BE2C (cell line): ENCODE data around the gene CSF3R.

ENCODE experiments used
- DNase-seq: peaks from one replicate; pipeline ENCODE4 v3.0.0-alpha.2; 2020
- H3K27me3 ChIP-seq: fragments of 250-450 bp; sonication (Bioruptor Pico); 2 replicates; pipeline ENCODE4 v1.5.1; 2020; ENCODE audit warnings: mild to moderate bottlenecking
- H3K36me3 ChIP-seq: fragments of 250-450 bp; sonication (Bioruptor Pico); 2 replicates; pipeline ENCODE4 v1.5.1; 2020; ENCODE audit warnings: mild to moderate bottlenecking
- H3K4me1 ChIP-seq: fragments of 250-450 bp; sonication (Bioruptor Pico); 2 replicates; pipeline ENCODE4 v1.5.1; 2020
- H3K4me3 ChIP-seq: 2 replicates; pipeline ENCODE4 v1.5.1; 2011; ENCODE audit warnings: low read depth, low read length
- H3K9me3 ChIP-seq: fragments of 250-450 bp; sonication (Bioruptor Pico); 2 replicates; pipeline ENCODE4 v1.5.1; 2020
- TF ChIP-seq, protein P1 (sequence below): IDR thresholded peaks from 2 replicates; pipeline ENCODE4 v1.5.1; 2012; ENCODE audit warnings: mild to moderate bottlenecking, low read depth, low read length

The CSF3R gene

DNA sequence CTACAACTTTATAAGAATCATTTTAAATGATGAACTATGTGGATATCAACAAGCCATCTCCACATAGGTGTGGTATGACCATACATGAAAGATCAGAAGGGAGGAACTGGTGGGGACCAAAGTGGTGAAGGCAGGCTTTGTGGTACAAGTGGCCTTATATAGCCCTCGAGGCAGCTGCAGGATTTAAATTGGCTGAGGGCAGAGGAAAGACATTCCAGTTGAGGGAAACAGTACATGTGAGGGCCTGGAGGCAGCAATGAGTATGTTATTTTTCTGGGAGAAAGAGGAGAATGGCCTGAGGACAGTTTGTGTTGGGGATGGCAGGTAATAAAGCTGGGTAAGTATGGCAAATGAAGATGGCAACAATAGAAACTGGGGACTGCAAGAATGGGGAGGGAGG is 49.6 kb downstream of the CSF3R start:
- no peak for DNase-seq
- Histone ChIP-seq H3K27me3 (no peaks in the 10 kb centered on the region), H3K36me3 (no peaks in the 10 kb centered on the region), H3K4me1 (no peaks in the 10 kb centered on the region), H3K4me3 (no peak overlapping the region), H3K9me3 (no peaks in the 10 kb centered on the region)
- TF ChIP-seq, protein P1, sequence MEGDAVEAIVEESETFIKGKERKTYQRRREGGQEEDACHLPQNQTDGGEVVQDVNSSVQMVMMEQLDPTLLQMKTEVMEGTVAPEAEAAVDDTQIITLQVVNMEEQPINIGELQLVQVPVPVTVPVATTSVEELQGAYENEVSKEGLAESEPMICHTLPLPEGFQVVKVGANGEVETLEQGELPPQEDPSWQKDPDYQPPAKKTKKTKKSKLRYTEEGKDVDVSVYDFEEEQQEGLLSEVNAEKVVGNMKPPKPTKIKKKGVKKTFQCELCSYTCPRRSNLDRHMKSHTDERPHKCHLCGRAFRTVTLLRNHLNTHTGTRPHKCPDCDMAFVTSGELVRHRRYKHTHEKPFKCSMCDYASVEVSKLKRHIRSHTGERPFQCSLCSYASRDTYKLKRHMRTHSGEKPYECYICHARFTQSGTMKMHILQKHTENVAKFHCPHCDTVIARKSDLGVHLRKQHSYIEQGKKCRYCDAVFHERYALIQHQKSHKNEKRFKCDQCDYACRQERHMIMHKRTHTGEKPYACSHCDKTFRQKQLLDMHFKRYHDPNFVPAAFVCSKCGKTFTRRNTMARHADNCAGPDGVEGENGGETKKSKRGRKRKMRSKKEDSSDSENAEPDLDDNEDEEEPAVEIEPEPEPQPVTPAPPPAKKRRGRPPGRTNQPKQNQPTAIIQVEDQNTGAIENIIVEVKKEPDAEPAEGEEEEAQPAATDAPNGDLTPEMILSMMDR, result no peak

DNA sequence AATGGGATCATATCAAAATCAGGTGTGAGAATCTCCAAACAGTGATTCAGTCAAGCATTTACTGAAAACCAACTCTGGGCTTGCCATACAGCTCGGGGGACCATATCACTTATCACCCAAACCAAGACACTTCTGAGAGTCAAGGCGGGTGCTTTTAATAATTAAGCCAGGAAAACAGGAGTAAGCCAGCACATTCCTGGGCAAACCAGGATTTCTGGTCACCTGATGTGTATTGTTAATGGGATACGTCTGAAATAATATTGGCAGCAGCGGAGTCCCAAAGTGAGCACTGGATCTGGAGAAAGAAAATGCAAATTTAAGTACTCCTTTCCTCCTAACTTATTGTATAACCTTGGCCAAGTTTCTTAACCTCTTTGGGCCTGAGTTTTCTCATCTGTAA is 50.1 kb downstream of the CSF3R start:
- TF ChIP-seq, protein P1, result no peak
- DNase-seq, result no peak
- no peaks in the 10 kb centered on the region for H3K36me3 ChIP-seq
- no peaks in the 10 kb centered on the region for H3K27me3 ChIP-seq
- H3K4me3 ChIP-seq, result no peak overlapping the region
- H3K4me1 ChIP-seq, result no peaks in the 10 kb centered on the region
- H3K9me3 ChIP-seq, result no peaks in the 10 kb centered on the region

DNA sequence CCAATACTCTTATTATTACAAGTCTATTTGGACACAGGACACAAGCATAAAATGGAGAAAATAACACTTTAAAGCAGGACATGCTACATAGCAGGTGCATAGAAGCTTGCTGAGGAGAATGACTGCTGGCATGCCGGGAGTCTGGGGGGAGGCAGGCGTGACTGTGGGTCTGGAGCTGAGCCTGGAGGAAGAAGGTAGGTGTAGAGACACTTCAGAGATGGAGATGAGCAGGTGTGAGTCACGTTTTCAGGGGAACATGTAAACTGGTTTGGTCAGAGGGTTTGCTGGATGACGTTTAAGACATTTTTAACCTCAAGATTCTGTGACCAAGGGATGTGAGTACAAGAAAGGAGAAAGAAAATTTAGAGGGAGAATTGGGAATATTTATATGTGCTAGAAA is 56.9 kb downstream of the CSF3R start:
- no peaks in the 10 kb centered on the region for H3K36me3 ChIP-seq
- no peak overlapping the region for H3K4me3 ChIP-seq
- H3K27me3 ChIP-seq, result no peaks in the 10 kb centered on the region
- TF ChIP-seq, protein P1, result no peak
- H3K4me1 ChIP-seq, result no peaks in the 10 kb centered on the region
- no peak for DNase-seq
- H3K9me3 ChIP-seq, result no peaks in the 10 kb centered on the region

DNA sequence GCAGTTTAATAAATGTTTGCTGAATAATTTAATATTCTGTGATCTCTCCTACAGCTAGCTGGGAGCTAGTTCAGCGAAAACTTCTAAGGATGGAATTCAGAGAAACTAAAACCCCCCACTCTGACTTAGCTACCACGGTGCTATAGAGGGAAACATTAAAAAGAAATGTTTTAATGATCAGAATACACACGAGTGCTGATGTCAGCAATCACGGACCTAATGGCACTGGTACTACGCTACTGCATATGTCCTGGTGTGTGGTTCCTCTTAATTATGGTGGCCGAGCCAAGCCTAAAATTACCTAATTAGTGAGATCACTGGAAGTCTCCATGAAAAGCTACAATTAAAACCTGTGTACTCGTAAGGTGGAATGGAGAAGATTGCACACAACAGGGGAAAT is 61.1 kb downstream of the CSF3R start:
- no peak for DNase-seq
- no peaks in the 10 kb centered on the region for H3K4me1 ChIP-seq
- no peak overlapping the region for H3K4me3 ChIP-seq
- H3K9me3 ChIP-seq, result no peaks in the 10 kb centered on the region
- no peaks in the 10 kb centered on the region for H3K27me3 ChIP-seq
- TF ChIP-seq, protein P1, result no peak
- H3K36me3 ChIP-seq, result no peaks in the 10 kb centered on the region

DNA sequence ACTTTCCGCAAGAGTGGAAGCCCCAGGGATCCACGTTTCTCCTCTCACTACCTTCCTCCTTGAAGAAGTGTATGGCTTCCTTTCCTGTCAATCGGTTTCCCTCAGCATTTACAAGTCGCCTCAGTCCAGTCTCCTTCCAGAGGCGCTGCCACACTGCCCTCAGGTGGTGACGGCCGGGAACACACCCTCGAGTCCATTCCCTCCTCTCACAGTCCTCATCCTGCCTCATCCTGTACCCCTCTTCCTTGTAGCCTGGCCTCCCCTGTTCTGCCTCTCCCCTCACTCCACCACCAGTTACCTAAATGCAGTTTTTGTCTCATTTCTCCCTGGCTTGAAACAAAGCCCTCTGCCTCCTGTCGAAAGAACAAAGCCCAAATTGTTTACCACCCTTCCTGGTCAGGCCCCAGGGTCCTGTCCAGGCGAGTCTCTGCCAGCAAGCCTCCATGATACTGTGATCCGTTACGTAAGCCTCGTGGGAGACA is 61.8 kb downstream of the CSF3R start:
- TF ChIP-seq, protein P1, result peak; percentile 82
- Histone ChIP-seq H3K4me1 (no peaks in the 10 kb centered on the region), H3K9me3 (no peaks in the 10 kb centered on the region), H3K27me3 (no peaks in the 10 kb centered on the region), H3K4me3 (no peak overlapping the region), H3K36me3 (no peaks in the 10 kb centered on the region)
- DNase-seq, result peak; percentile 75

DNA sequence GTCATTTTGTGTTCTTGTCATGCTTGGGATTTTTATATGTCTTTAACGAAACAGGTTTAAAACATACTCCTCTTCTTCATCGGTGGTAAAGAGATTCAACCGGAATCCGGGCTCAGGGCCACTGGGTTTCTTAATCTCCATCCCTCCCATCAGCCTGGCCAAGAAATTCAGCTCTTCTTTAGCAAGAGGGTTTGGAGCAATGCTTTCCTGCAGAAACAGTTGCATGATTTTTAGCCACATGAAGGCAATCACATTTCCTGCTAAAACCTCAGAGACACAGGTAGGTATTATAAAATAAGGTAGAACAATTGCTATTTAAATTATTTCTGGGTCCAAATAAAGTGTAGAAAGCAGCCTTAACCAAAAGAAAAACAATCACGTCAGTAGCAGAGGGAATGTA is 62.3 kb downstream of the CSF3R start:
- no peak overlapping the region for H3K4me3 ChIP-seq
- TF ChIP-seq, protein P1, result no peak
- H3K9me3 ChIP-seq, result no peaks in the 10 kb centered on the region
- H3K4me1 ChIP-seq, result no peaks in the 10 kb centered on the region
- no peak for DNase-seq
- no peaks in the 10 kb centered on the region for H3K27me3 ChIP-seq
- H3K36me3 ChIP-seq, result no peaks in the 10 kb centered on the region
